ENCODE data around the gene TRIM3.

DNA sequence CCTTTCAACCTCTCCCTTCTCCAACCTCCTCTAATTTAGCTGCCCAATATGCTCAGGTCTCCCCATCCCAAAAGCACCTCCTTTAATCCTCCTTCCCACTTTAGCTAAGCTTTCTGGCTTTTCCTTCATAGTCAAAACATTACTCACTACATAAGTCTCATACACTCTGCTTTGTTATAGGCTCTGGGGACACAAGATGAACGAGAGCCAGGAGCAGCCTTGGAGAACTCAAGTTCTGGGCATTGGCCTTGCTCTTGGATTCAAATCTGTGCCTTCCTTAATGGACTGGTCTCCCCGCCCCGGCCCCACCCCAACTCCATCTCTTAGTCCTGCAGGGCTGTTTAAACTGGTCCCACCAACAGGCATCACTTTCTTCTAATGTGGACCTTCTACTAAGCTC lies 21.5 kb downstream of the TRIM3 start:
- TF ChIP-seq, protein P1, sequence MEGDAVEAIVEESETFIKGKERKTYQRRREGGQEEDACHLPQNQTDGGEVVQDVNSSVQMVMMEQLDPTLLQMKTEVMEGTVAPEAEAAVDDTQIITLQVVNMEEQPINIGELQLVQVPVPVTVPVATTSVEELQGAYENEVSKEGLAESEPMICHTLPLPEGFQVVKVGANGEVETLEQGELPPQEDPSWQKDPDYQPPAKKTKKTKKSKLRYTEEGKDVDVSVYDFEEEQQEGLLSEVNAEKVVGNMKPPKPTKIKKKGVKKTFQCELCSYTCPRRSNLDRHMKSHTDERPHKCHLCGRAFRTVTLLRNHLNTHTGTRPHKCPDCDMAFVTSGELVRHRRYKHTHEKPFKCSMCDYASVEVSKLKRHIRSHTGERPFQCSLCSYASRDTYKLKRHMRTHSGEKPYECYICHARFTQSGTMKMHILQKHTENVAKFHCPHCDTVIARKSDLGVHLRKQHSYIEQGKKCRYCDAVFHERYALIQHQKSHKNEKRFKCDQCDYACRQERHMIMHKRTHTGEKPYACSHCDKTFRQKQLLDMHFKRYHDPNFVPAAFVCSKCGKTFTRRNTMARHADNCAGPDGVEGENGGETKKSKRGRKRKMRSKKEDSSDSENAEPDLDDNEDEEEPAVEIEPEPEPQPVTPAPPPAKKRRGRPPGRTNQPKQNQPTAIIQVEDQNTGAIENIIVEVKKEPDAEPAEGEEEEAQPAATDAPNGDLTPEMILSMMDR (IDR thresholded peaks at IDR 0.05; ENCODE audit: low read depth, low read length): no peak
- no peak for TF ChIP-seq EZH2phosphoT487 (IDR thresholded peaks at IDR 0.05; ENCODE audit: low read depth)

Data from OCI-LY3 (cell line).